ENCODE measurements around the gene COL9A3.
"Not testable (repeated sequence)": the region's sequence is repeated elsewhere in the genome, so short reads cannot be mapped to it uniquely, and the experiment has no call there.

COL9A3 gene

GRCh38 chr20:62835931-62836861, 19.3 kb downstream of the COL9A3 start:
- no peak for DNase-seq (ENCODE audit: low read depth, low spot score)

- no peak for DNase-seq (ENCODE audit: low read depth, low spot score)
Measured at GRCh38 chr20:62836967-62837490, 20.2 kb downstream of the COL9A3 start.

GRCh38 chr20:62837790-62838127, 20.9 kb downstream of the COL9A3 start:
- no peak for DNase-seq (ENCODE audit: low read depth, low spot score)

- DNase-seq (ENCODE audit: low read depth, low spot score), result no peak
Measured at GRCh38 chr20:62838128-62838891, 21.5 kb downstream of the COL9A3 start.

- no peak for DNase-seq (ENCODE audit: low read depth, low spot score)
Measured at GRCh38 chr20:62839261-62839660, 22.4 kb downstream of the COL9A3 start.

- DNase-seq (ENCODE audit: low read depth, low spot score), result no peak
Measured at GRCh38 chr20:62839816-62840215, 23.0 kb downstream of the COL9A3 start.

GRCh38 chr20:62840244-62841197, 23.7 kb downstream of the COL9A3 start:
- no peak for DNase-seq (ENCODE audit: low read depth, low spot score)

- DNase-seq (ENCODE audit: low read depth, low spot score), result no peak
Measured at GRCh38 chr20:62841705-62842212, 24.9 kb downstream of the COL9A3 start.

GRCh38 chr20:62843656-62844055, 26.8 kb downstream of the COL9A3 start:
- DNase-seq (ENCODE audit: low read depth, low spot score), result no peak

GRCh38 chr20:62844182-62844581, 27.3 kb downstream of the COL9A3 start:
- no peak for DNase-seq (ENCODE audit: low read depth, low spot score)

GRCh38 chr20:62845416-62846160, 28.7 kb downstream of the COL9A3 start:
- peak; percentile 69 for DNase-seq (ENCODE audit: low read depth, low spot score)

GRCh38 chr20:62846166-62846890, 29.5 kb downstream of the COL9A3 start:
- no peak for DNase-seq (ENCODE audit: low read depth, low spot score)

GRCh38 chr20:62848917-62849316, 32.1 kb downstream of the COL9A3 start:
- DNase-seq (ENCODE audit: low read depth, low spot score), result not testable (repeated sequence)

- DNase-seq (ENCODE audit: low read depth, low spot score), result no peak
Measured at GRCh38 chr20:62849431-62849830, 32.6 kb downstream of the COL9A3 start.

- no peak for DNase-seq (ENCODE audit: low read depth, low spot score)
Measured at GRCh38 chr20:62850333-62850974, 33.6 kb downstream of the COL9A3 start.

- DNase-seq (ENCODE audit: low read depth, low spot score), result no peak
Measured at GRCh38 chr20:62852196-62852595, 35.3 kb downstream of the COL9A3 start.

GRCh38 chr20:62852841-62853240, 36.0 kb downstream of the COL9A3 start:
- no peak for DNase-seq (ENCODE audit: low read depth, low spot score)

GRCh38 chr20:62853304-62853703, 36.5 kb downstream of the COL9A3 start:
- not testable (repeated sequence) for DNase-seq (ENCODE audit: low read depth, low spot score)

- no peak for DNase-seq (ENCODE audit: low read depth, low spot score)
Measured at GRCh38 chr20:62854121-62854520, 37.3 kb downstream of the COL9A3 start.

Data from astrocyte of the hippocampus (primary cell).